ENCODE data around the gene STXBP6. TPM values are rescaled to one million over a fixed set of nuclear protein-coding genes. Genes with fewer than 3 reads are reported as not detected.

Gene STXBP6
- total RNA-seq, 2 donors from 2014 or later: 11.0 to 23.9 TPM

GRCh38 chr14:24909523-24910302 lies 140.2 kb downstream of the STXBP6 start:
- ATAC-seq (no peak), DNase-seq (no peak)
- intact Hi-C loops (cut with DNase I): no loop called here

DNA sequence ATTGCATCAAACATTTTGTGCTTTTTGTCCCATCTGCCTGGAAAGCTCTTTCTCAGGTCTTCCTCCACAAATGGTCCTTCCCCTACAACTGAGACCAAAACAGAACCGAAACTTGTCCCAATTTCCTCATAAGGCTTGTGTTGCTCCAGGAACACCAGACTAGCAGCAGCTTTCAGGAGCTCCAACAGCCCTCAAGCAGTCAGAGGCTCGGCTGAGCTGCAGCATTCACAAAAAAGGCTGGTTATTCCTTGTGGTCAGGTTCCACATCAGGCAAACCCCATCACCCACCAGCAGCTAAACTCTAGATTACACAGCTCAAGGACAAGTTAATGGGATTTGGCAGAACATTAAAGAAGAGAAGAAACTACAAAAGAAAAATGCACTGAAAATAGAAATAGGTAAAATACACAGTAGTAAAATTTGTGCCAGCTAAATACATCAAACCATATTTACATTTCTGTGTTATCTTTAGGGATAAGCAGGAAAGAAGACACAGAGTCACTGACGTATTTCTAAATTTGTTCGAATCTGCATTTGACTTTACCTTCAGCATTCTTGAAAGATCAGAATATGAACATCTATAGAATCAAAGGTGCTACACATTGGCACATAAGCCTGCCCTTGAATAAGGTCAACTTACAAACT lies 141.2 kb downstream of the STXBP6 start:
- intact Hi-C loops (cut with DNase I): no loop called here
- ATAC-seq (no peak), DNase-seq (no peak)

DNA sequence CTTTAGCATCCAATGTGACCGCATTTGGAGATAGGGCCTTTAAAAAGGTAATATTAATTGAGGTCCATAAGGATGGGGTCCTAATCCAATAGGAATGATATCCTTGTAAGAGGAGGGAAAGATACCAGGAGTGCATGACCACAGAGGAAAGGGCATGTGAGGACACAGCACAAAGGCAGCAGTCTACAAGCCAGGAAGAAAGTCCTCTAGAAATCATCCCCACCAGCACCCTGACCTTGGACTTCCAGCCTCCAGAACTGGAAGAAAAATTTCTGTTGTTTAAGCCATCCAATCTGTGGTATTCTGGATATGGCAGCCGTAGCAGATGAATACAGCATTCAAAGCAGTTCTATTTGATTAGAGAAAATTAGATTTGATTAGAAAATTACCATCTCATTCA lies 145.4 kb downstream of the STXBP6 start:
- ATAC-seq: no peak
- intact Hi-C loops (cut with DNase I): no loop called here
- no peak for DNase-seq

DNA sequence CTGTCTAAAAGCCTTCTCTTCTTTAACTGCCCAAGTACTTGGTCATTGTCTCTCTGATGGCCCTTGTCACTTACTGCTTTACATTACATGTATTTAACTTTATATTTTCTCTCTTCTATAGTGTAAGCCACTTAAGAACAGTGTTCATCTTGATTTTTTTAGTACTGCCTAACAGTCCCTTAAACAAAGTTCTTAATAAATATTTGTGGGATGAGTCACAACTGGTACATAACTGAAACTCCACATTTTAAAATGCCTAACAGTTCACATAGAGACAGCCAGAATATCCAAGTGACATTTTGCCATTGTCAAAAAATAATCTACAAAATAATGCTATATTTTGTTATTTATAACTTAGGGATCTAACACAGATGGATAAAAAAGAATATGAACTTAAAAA lies 146.6 kb downstream of the STXBP6 start:
- intact Hi-C loops (cut with DNase I): no loop called here
- DNase-seq: no peak
- no peak for ATAC-seq

DNA sequence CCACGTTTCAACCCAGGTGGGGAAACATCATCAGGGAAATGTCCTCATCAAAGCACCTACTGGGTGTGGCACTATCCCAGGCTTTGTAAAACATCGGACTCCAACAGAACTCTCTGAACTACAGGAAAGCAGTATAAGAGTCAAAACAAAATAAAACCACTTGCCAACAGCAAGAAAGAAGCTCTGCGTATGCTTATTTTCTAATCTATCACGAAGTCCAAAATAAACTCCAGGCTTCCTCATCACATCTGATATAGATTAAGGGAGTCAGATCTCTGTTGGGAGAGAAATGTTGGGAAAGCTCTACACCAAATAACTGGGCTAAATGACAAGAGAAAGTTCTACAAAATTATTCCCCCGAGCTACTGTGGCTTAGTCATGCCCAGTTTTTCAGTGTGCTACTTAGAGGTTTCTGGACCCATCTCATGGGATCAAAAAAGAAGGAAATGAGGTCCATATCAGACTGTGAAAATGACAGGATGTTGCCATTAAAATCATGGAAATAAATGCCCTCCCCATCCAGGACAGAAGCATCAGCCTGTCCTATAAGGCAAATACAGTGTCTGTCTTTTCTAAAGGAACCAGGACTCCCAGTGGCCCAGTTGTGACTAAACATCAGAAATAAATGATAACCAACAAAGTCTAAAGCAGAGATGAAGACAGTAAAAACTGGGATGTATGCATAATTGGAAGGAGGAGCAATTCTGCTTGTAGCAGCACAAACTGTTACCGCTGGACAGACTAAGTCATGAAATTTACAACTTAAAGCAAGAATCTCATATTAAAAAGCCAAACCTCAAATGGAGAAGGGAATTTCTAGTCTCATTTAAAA lies 149.5 kb downstream of the STXBP6 start:
- DNase-seq (no peak), ATAC-seq (peak; percentile 85 to 87)
- intact Hi-C loops (cut with DNase I): no loop called here

DNA sequence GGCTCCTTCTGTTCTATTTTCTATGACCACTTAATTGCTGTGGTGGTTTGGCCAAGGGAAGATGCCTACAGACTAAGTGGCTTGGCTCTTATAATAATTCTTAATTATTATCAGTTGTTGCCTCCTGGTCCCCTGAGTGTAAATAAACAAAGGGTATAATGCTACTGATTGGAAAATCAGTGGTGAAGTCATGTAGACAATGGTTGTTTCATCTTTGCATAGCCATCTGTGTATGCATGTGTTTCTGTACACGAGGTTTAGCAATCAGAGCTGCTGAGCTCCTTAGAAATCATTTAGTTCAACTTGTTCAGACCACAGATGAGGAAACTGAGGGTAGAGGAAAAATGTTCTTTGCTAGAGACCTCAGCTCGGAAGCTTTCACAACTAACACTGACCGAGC lies 152.2 kb downstream of the STXBP6 start:
- intact Hi-C loops (cut with DNase I): no loop called here
- DNase-seq (no peak), ATAC-seq (no peak)

DNA sequence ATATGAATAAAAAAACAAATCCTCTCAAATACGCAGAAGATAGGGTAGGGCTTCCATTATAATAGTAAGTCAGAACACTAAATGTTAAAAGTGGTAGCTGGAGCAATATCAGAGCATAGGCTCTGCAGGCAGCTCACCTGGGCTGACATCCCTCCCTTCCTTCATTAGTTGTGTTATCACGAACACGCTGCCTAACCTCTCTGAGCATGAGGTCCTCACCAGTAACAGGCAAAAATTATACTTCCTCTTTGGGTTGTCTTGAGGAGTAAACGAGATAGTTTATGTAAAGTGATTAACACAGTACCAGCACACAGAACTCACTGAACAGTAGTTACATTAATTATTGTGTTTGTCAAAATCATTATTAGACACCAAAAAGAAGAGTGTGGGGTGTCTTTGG lies 154.3 kb downstream of the STXBP6 start:
- ATAC-seq (no peak), DNase-seq (no peak)
- intact Hi-C loops (cut with DNase I): no loop called here

DNA sequence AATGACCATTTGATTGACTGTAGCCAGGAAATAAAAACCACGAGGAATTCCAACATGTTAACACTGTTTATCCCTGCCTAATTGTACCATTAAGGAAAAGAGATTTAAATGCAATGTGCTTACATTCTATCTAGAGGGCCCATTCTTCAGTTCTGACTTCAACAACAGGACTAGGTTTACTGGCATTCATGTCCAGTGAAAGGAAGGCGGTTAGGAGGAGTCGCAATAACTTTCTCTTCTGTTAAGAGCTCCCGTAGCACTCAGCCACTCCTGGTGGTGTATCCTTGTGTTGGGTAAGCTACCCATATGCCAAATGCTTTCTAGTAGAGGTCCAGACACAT lies 154.7 kb downstream of the STXBP6 start:
- ATAC-seq (peak; percentile 27 to 39), DNase-seq (no peak)
- intact Hi-C loops (cut with DNase I): no loop called here

GRCh38 chr14:24894583-24895242 lies 155.2 kb downstream of the STXBP6 start:
- ATAC-seq (peak in 1 of 2 donors; percentile 38), DNase-seq (no peak)
- intact Hi-C loops (cut with DNase I): no loop called here

- intact Hi-C loops (cut with DNase I): no loop called here
- no peak for ATAC-seq
- no peak for DNase-seq
Measured at GRCh38 chr14:24892497-24893051, 157.4 kb downstream of the STXBP6 start.

GRCh38 chr14:24891987-24892496 lies 157.9 kb downstream of the STXBP6 start:
- DNase-seq (no peak), ATAC-seq (no peak)
- intact Hi-C loops (cut with DNase I): no loop called here

DNA sequence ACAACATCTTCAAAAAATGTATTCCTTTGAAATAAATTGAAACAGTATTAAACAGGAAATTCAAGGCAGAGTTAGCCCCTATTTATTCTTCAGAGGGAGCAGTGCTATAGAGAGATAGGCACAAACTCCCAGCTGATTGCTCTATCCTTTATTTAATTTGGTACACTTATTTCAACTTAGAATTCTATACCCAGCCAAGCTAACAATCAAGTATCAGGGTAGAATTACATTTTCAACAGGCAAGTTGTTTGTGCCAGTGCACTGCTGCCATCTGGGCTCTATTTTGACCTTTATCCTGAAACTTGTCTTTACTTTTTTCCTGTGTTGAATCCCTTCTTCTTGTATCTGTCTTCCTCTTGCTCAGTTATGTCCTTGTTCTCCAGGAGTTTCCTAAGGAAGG lies 159.2 kb downstream of the STXBP6 start:
- no peak for DNase-seq
- intact Hi-C loops (cut with DNase I): no loop called here
- no peak for ATAC-seq

GRCh38 chr14:24889843-24890242 lies 160.1 kb downstream of the STXBP6 start:
- DNase-seq (no peak), ATAC-seq (no peak)
- intact Hi-C loops (cut with DNase I): no loop called here

DNA sequence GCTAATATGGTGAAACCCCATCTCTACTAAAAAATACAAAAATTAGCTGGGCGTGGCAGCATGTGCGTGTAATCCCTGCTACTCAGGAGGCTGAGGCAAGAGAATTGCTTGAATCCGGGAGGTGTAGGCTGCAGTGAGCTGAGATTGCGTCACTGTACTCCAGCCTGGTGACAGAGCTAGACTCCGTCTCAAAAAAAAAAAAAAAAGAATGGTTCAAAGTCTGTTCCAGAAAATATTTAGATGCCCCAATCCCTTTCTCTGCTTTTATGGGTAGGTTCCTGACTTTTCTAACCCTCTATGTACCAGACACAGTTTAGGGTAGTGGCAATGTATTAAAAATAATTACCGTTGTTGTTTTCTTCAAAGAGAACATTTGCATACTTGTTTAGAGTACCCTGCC lies 161.4 kb downstream of the STXBP6 start:
- no peak for DNase-seq
- intact Hi-C loops (cut with DNase I): no loop called here
- ATAC-seq: no peak

DNA sequence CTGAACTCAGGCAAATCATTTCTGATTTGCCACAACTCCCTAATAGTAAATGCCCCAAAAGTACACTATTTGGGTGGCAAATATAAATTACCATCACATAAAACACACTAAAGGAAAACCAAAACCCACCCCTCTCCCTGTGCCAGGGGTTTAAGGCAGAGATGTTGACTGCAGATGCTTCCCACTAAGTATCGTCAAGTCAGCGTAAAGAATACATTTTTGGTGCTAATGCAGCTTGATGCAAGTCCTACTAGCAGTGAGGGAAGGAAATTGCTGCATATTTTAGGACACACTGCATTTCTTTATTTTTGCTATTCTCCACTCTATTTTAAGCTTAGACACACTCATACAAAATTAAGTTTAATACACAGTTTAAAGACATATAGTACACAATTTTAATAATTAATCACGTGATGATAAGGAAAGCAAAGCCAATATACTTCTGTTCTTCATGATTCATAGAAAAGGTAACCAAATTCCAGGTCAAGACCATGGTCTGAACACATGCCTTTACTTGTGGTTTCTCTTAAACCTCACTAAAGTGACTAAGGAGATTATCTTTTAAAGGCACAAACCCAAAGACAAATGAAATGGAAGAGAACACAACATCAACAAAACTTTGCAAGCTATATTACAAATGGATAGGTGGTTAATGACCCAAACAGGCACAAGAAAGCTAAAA lies 162.2 kb downstream of the STXBP6 start:
- no peak for DNase-seq

GRCh38 chr14:24885410-24885913 lies 164.5 kb downstream of the STXBP6 start:
- no peak for ATAC-seq
- no peak for DNase-seq
- intact Hi-C loops (cut with DNase I): no loop called here

More for the DNA sequence above, 162.2 kb downstream of the STXBP6 start:
- intact Hi-C loops (cut with DNase I): no loop called here
- ATAC-seq: no peak

DNA sequence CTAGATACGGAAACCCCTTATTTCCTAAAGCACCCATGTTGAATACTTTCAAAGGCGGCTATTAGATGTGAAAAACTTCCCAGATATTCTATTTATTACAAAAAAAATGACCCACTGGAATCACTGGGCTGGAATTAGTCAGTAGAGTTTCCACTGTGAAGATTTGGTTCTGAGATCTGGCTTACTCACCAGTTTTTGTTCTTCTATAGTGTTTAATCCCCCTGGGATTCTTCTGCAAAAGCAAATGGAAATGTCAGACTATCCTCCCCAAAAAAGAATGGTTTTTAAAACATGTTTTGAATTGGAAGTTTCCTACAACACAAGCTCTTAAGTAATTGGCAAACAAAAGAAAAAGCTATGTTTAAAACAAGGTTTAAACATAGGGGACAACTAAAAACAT lies 166.4 kb downstream of the STXBP6 start:
- DNase-seq (no peak), ATAC-seq (no peak)
- intact Hi-C loops (cut with DNase I): no loop called here

DNA sequence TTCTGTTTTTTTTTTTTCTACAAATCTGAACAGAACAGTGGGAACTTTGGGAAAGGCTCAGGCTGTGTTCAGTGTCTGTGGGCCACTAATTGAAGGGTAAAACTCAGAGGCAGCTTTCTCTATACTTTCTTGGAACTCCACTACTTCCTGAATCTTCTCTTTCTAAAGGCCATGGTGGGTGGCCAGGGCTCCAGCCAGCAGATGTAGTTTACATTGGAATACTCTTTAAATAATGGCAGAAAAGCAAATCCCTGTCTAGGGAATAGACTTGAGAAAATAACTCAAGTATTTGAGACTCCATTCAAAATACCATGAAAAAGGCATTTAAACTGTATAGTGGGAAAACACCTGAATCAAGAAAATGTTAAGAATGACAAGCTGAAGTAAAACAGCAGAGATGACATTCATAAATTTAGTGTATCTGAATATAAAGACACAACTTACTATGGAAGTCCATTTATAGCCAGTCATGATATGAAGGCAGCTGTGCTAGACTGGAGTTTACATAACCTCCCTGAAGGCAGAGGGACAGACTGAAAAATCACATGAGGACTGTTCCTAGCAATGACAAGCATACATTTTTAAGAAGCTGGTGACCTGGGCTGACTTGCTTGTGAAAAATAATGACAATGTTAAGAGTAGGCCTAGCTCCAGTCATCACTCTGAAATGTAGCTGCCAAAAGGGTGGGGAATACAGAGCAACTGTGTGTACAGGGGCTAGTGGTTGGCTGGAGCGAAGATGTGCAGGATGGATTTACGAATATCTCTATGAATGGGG lies 168.6 kb downstream of the STXBP6 start:
- intact Hi-C loops (cut with DNase I): no loop called here
- ATAC-seq (peak in 1 of 2 donors; percentile 55), DNase-seq (no peak)
